Body of pancreas (tissue), 4 donors: Measurements from ENCODE around the gene DNAJC1.

Source experiments
- CTCF ChIP-seq, 7 experiments: fragments of 450-650 bp in 4 of 7; fragments of 200-600 bp in 3 of 7; sonication (generic) in 3 of 7; IDR thresholded peaks; one replicate each; pipeline ENCODE4 v1.5.1; 2016 to 2019; ENCODE audit warnings: antibody characterized with exemption in 7 of 7
- POLR2A ChIP-seq, 3 donors: fragments of 450-650 bp; IDR thresholded peaks; one replicate each; pipeline ENCODE4 v1.6.1; 2016; ENCODE audit warnings: antibody characterized with exemption in 3 of 3, mild to moderate bottlenecking in 2 of 3

- no peak for TF ChIP-seq POLR2A (IDR thresholded peaks at IDR 0.05)
- no peak for TF ChIP-seq CTCF (IDR thresholded peaks at IDR 0.05)
Observed at GRCh38 chr10:21825345-21825744, 178.2 kb downstream of the DNAJC1 start.
